Adrenal gland (tissue), 12 donors: ENCODE results near the gene CD200R1. TPM values are rescaled to one million over a fixed set of nuclear protein-coding genes. Genes with fewer than 3 reads are reported as not detected.
A peak's percentile ranks its signal among the peaks of the same experiment; 100 is the strongest.

ENCODE experiments used
- DNase-seq, 7 donors: peaks; one replicate each; pipeline ENCODE4 v3.0.0-alpha.2; 2019 to 2020
- H3K27ac ChIP-seq, 5 donors: fragments of 200-600 bp; sonication (generic) in 4 of 5; 1 replicate in 3 of 5; 2 replicates in 2 of 5; pipeline versions ENCODE4 v1.5.1 to v1.8.0; 2016 to 2020; ENCODE audit warnings: mild to moderate bottlenecking in 1 of 5
- H3K27me3 ChIP-seq: fragments of 200-600 bp; 2 replicates; pipeline ENCODE4 v1.8.0; 2021
- H3K36me3 ChIP-seq, 2 donors: fragments of 200-600 bp; replicated peaks in 1 of 2; 1 replicate in 1 of 2; 2 replicates in 1 of 2; pipeline versions ENCODE4 v1.5.1 to v1.8.0; 2018 to 2022
- H3K4me1 ChIP-seq, 2 donors: fragments of 200-600 bp; replicated peaks in 1 of 2; 1 replicate in 1 of 2; 2 replicates in 1 of 2; pipeline versions ENCODE4 v1.5.1 to v1.8.0; 2018 to 2021
- H3K4me3 ChIP-seq, 4 donors: fragments of 200-600 bp; sonication (generic) in 3 of 4; one replicate each; pipeline ENCODE4 v1.5.1; 2016 to 2018
- H3K9me3 ChIP-seq, 3 donors: fragments of 200-600 bp; sonication (generic) in 1 of 3; replicated peaks in 1 of 3; 1 replicate in 2 of 3; 2 replicates in 1 of 3; pipeline versions ENCODE4 v1.5.1 to v1.8.0; 2016 to 2021
- CTCF ChIP-seq, 6 experiments: fragments of 450-650 bp in 4 of 6; fragments of 200-600 bp in 2 of 6; sonication (generic) in 1 of 6; IDR thresholded peaks; 1 replicate in 5 of 6; 2 replicates in 1 of 6; pipeline versions ENCODE4 v1.5.1 to v1.8.0; 2016 to 2021; ENCODE audit warnings: antibody characterized with exemption in 6 of 6, mild to moderate bottlenecking in 2 of 6, moderate library complexity in 1 of 6
- POLR2A ChIP-seq, 2 donors: fragments of 450-650 bp; IDR thresholded peaks; one replicate each; pipeline ENCODE4 v1.6.1; 2017; ENCODE audit warnings: antibody characterized with exemption in 2 of 2, mild to moderate bottlenecking in 2 of 2, moderate library complexity in 1 of 2
- WGBS, 4 donors: extraction: QIAGEN DNeasy Blood & Tissue Kit in 2 of 4; methylation state at CpG; one replicate each; pipeline versions ENCODE4 v1.1.5 to v1.1.7; 2013 to 2017; 5-methylcytosine and 5-hydroxymethylcytosine counted together
- intact Hi-C, 2 donors: fragments of 100-400 bp; cut with DNase I; formaldehyde crosslinking; loops; one replicate each; pipeline versions ENCODE4 v1.14.1 to v1.15.0; 2022 to 2023
- polyA plus RNA-seq, 3 donors: library from polyadenylated mRNA; stranded (reverse); fragments of 200-250 nt in 2 of 3; fragments of 350-450 nt in 1 of 3; fragmentation: Illumina TruSeq in 1 of 3; extraction: RNeasy Lipid Tissue Mini Kit (QIAGEN cat#74804) in 1 of 3; gene quantifications; one replicate each; pipeline ENCODE4 v1.2.3, GENCODE V29; 2013 to 2014
- total RNA-seq, 9 donors: library from RNA; depleted of rRNA in 4 of 9; stranded (reverse); fragments of >200 nt in 4 of 9; fragments of 120-200 nt in 1 of 9; fragmentation: NEBNext Ultra II Directional in 1 of 9; extraction: Animal tissue kit (Norgen Biotek cat#: 25700) in 1 of 9; gene quantifications; one replicate each; pipeline versions ENCODE4 v1.1.0 to v1.2.4, GENCODE V29; 2013 to 2023
- donor health status: healthy with polysubstance abuse.
- donor health status: Bipolar disorder and iron deficiency.
- donor health status: DM: yes; HTN: yes; CAD: no.
- donor health status: DM: no; HTN: no; CAD: no.
- donor health status: DM: no; HTN: no; CAD: no.
- donor health status: DM: yes; HTN: yes; CAD: no.

The CD200R1 gene
- total and polyA plus RNA-seq, 12 donors = 0.24 to 11.0 (median 1.4) TPM

DNA sequence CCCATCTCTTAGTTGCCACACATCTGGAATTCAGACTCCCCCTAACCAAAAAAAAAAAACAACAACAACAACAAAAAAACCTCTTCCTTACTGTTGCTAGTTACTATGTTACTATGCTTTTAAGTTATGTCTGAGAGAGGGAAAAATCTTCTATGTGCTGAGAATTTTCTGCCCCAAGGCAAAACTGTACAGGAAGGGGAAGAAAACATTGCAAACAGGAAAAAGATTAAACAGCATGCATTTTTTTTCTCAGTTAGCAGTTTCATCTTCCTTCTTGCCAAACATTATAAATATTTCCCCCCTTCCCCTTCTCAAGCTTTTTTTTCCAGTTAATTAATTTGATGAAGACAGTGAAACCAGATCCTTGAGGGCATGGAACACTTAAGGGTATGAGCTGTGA lies 1.1 kb upstream of the CD200R1 start:
- no peak for DNase-seq
- TF ChIP-seq POLR2A (IDR thresholded peaks at IDR 0.05) = no peak
- TF ChIP-seq CTCF (IDR thresholded peaks at IDR 0.05) = no peak
- no peak overlapping the region for H3K4me3 ChIP-seq

DNA sequence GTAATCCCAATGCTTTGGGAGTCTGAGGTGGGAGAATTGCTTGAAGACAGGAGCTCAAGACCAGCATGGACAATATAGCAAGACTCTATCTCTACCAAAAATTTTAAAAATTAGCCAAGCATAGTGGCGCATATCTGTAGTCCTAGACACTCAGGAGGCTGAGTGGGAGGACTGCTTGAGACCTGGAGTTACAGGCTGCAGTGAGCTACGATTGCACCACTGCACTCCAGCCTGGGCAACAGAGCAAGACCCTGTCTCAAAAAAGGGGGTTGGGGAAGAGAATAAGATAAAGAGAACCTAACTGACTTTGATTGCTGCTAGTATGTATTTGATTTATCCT lies 755 bp downstream of the CD200R1 start:
- peak overlapping the region in 1 of 4 donors; percentile 31 for H3K4me3 ChIP-seq
- no peak overlapping the region for H3K27ac ChIP-seq
- intact Hi-C loops = loop anchor here (5.0 to 10.0 kb wide), 2 partner anchors 239 to 332 kb away; partner anchors contain the start of gene CCDC80 (in 1 of the 2)
- no peak for TF ChIP-seq CTCF (IDR thresholded peaks at IDR 0.05)
- TF ChIP-seq POLR2A (IDR thresholded peaks at IDR 0.05) = no peak
- H3K27me3 ChIP-seq = no peaks in the 10 kb centered on the region
- no peaks in the 10 kb centered on the region for H3K36me3 ChIP-seq
- no peaks in the 10 kb centered on the region for H3K9me3 ChIP-seq
- no peak for DNase-seq
- H3K4me1 ChIP-seq = no peaks in the 10 kb centered on the region
- 73 to 80% (median 76%) methylated on average over 2 of the region's 2 CpGs for WGBS, 4 donors

More for the DNA sequence above, 1.1 kb upstream of the CD200R1 start:
- Histone ChIP-seq H3K9me3 (no peaks in the 10 kb centered on the region), H3K4me1 (no peaks in the 10 kb centered on the region), H3K27me3 (no peaks in the 10 kb centered on the region), H3K36me3 (no peaks in the 10 kb centered on the region), H3K27ac (no peak overlapping the region)
- intact Hi-C loops = loop anchor here (5.0 to 10.0 kb wide), 2 partner anchors 239 to 241 kb away; no protein-coding TSS in a partner anchor

DNA sequence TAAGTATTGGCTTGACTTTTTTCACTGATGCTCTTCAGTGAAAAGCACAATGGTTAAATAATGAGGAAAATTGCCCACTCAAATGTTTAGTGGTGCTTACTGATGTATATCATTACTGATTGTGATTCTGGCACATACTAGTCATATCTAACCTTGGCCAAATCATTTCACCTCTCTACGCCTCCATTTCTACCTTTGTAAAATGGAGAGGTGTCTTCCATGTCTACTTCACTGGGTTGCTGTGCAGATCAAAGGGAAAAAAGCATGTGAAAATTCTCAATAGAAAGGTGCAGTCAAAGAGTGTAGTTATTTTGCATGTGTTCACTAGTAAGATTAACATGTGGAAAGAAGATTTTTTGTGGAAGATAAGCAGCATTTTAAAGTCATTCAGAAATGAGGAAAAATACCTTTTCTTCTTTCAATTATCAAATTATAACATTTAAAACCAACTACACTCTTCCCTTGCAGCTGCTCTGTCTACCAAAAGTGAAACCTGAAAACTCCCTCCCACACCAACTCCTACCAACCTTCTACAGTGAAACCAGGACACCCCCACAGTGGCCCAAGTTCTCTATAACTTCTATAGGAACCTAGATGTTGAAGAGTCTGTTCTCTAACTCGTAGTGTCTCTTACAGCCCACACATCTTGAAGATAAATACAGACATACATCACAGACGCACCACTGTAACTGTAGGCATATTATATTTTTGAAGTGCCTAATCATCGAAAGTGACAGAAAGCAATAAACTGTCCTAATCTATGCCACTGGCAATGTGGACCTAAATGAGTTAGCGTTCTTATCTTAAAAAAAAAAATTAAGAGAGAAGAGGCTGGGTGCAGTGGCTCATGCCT lies 1.4 kb downstream of the CD200R1 start:
- Histone ChIP-seq H3K4me3 (peak overlapping the region in 1 of 4 donors; percentile 31), H3K9me3 (no peaks in the 10 kb centered on the region), H3K36me3 (no peaks in the 10 kb centered on the region), H3K27ac (no peak overlapping the region), H3K27me3 (no peaks in the 10 kb centered on the region), H3K4me1 (no peaks in the 10 kb centered on the region)
- DNase-seq = no peak
- WGBS, 4 donors = 56 to 63% (median 59%) methylated on average over 5 of the region's 5 CpGs
- TF ChIP-seq POLR2A (IDR thresholded peaks at IDR 0.05) = no peak
- no peak for TF ChIP-seq CTCF (IDR thresholded peaks at IDR 0.05)
- intact Hi-C loops = loop anchor here (5.0 to 10.0 kb wide), 2 partner anchors 239 to 331 kb away; partner anchors contain the start of gene CCDC80 (in 1 of the 2)

GRCh38 chr3:112972158-112972557 lies 2.7 kb downstream of the CD200R1 start:
- TF ChIP-seq CTCF (IDR thresholded peaks at IDR 0.05) (no peak), POLR2A (IDR thresholded peaks at IDR 0.05) (no peak)
- Histone ChIP-seq H3K27me3 (no peaks in the 10 kb centered on the region), H3K4me1 (no peaks in the 10 kb centered on the region), H3K4me3 (no peak overlapping the region), H3K9me3 (no peaks in the 10 kb centered on the region), H3K36me3 (no peaks in the 10 kb centered on the region), H3K27ac (no peak overlapping the region)
- no peak for DNase-seq
- intact Hi-C loops = loop anchor here (5.0 to 10.0 kb wide), 2 partner anchors 237 to 330 kb away; partner anchors contain the start of gene CCDC80 (in 1 of the 2)
